MM.1S (cell line): Measurements from ENCODE around the gene TGFBI.

Experiments used
- EZH2phosphoT487 ChIP-seq: fragments of 300-600 bp; sonication (generic); IDR thresholded peaks from 2 replicates; pipeline ENCODE4 v1.6.1; 2018; ENCODE audit warnings: antibody characterized with exemption, low read length
- TF ChIP-seq, protein P1 (sequence below): fragments of 300-600 bp; sonication (generic); IDR thresholded peaks from 2 replicates; pipeline ENCODE4 v1.5.1; 2016; ENCODE audit warnings: antibody characterized with exemption, low read length, mixed read lengths

DNA sequence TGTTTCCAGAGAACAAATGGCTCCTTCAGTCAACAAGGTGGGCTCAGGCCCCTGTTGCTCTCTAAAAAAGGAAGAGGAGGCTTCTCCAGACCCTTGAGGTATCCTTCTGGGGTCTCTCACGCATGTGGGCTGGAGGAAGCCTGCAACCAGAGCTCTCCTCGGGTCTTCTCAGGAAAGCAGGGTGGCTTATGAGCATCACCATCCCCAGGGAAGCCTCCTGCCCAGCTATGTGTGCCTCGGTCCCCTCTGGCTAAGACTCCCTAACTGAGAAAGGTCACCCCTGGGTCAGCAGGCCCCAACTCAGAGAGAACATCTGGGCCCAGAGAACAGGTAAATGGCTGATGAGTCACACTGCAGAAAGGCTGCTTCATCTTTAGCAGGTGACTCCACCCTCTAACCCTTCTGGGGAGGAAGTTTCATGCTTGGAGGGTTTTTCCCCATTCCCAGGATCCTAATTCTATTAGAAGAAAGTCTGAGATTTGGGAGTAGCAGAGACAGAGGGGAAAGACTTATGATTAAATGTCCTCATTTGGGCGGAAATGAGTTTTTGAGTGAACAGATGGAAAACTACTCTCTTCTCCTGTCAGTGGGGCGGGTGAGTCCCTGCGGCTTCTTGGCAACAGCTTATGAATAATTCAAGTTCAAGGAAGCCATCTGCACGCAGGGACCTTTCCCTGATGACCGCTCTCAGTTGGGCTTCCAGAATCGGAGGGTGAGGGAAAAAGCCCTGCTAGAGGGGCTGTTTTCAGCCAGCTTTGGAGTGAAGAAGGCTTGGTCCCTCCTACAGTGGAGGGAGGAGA is 41.9 kb downstream of the TGFBI start:
- TF ChIP-seq, protein P1, sequence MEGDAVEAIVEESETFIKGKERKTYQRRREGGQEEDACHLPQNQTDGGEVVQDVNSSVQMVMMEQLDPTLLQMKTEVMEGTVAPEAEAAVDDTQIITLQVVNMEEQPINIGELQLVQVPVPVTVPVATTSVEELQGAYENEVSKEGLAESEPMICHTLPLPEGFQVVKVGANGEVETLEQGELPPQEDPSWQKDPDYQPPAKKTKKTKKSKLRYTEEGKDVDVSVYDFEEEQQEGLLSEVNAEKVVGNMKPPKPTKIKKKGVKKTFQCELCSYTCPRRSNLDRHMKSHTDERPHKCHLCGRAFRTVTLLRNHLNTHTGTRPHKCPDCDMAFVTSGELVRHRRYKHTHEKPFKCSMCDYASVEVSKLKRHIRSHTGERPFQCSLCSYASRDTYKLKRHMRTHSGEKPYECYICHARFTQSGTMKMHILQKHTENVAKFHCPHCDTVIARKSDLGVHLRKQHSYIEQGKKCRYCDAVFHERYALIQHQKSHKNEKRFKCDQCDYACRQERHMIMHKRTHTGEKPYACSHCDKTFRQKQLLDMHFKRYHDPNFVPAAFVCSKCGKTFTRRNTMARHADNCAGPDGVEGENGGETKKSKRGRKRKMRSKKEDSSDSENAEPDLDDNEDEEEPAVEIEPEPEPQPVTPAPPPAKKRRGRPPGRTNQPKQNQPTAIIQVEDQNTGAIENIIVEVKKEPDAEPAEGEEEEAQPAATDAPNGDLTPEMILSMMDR, result no peak
- TF ChIP-seq EZH2phosphoT487, result no peak
